NT2/D1 (cell line): ENCODE measurements around the gene KCNK3.

ENCODE experiments used
- SUZ12 ChIP-seq: IDR thresholded peaks from 2 replicates; pipeline ENCODE4 v1.6.1; 2011; ENCODE audit not compliant: insufficient read length, insufficient read depth; ENCODE audit errors: extremely low read depth
- YY1 ChIP-seq: IDR thresholded peaks from 2 replicates; pipeline ENCODE4 v1.6.1; 2011; ENCODE audit not compliant: insufficient read length, insufficient read depth
- ZNF274 ChIP-seq: IDR thresholded peaks from 2 replicates; pipeline ENCODE4 v1.6.1; 2011; ENCODE audit warnings: mild to moderate bottlenecking, low read depth, low read length

- TF ChIP-seq YY1 (no peak), ZNF274 (no peak), SUZ12 (no peak)
Measured at GRCh38 chr2:26757873-26758789, 65.6 kb downstream of the KCNK3 start.
